M059J (cell line): ENCODE measurements around the gene LEUTX. TPM values are rescaled to one million over a fixed set of nuclear protein-coding genes. Genes with fewer than 3 reads are reported as not detected.
"Not testable (repeated sequence)": the region's sequence is repeated elsewhere in the genome, so short reads cannot be mapped to it uniquely, and the experiment has no call there.

ENCODE experiments used
- DNase-seq: peaks from one replicate; pipeline ENCODE4 v3.0.0-alpha.2; 2012; ENCODE audit warnings: low read depth
- total RNA-seq: library from RNA; depleted of rRNA; stranded (reverse); fragments of >200 nt; shearing (Covaris generic); gene quantifications from 2 replicates; pipeline ENCODE4 v1.2.3, GENCODE V29; 2014

LEUTX gene
- total RNA-seq, 1 experiment from 2014 or later, result not detected

DNA sequence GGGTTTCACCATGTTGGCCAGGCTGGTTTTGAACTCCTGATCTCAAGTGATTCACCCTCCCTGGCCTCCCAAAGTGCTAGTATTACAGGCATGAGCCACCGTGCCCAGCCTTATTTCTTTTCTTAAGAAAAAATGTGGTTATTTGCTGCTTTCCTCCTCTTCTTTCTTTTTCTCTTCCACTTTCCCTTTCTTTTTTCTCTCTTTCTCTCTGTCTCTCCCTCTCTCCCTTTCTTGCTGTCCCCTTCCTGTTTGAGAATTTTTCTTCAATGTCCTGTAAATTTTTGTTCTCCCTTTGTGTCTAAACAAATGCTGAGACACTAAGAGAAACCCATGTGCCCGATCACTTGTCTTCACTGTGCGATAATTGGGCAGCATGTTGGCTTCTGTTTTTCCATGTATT is 2.2 kb downstream of the LEUTX start:
- DNase-seq, result no peak

DNA sequence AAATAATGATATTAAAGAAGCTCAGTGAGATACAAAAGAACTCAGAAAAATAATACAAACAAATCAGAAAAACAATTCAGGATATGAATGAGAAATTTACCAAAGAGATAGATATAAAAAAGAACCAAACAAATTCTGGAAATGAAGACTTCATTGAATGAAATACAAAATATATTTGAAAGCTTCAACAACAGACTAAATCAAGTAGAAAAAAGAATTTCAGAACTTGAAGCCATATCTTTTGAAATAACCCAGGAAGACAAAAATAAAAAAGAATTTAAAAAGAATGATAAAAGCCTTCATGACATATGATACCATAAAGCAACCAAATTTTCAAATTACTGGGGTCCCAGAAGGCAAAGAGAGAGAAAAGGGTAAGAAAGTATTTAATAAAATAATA is 9.6 kb downstream of the LEUTX start:
- DNase-seq, result no peak

GRCh38 chr19:39792999-39793546 is 14.4 kb downstream of the LEUTX start:
- peak; percentile 71 for DNase-seq

GRCh38 chr19:39795001-39795400 is 16.3 kb downstream of the LEUTX start:
- peak; percentile 4 for DNase-seq

DNA sequence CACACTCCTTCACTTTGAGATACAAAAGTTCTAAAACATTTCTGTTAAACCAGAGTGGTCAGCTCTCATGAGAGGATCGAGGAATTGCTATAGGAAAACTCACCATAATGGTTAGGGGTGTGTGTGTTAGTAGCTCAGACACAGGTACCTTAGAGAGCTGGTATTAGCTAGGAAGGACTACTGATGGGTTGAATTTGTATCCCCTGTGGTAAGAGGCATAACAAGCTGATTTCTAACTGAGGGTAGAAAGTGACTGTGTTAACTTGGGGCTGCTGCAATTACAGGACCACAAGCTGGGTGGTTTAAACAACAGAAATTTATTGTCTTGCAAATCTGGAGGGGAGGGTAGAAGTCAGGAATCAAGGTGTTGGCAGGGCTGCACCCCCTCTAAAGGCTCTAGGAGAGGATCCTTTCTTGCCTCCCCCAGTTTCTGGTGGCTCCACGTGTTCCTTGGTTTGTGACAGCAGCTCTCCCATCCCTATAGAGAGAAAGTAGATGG is 17.4 kb downstream of the LEUTX start:
- DNase-seq, result no peak

GRCh38 chr19:39797083-39797482 is 18.4 kb downstream of the LEUTX start:
- no peak for DNase-seq

GRCh38 chr19:39802958-39803357 is 24.3 kb downstream of the LEUTX start:
- no peak for DNase-seq

GRCh38 chr19:39805104-39805503 is 26.4 kb downstream of the LEUTX start:
- no peak for DNase-seq

- no peak for DNase-seq
Observed at GRCh38 chr19:39807846-39808364, 29.3 kb downstream of the LEUTX start.

GRCh38 chr19:39808688-39809087 is 30.0 kb downstream of the LEUTX start:
- DNase-seq, result peak; percentile 18

- no peak for DNase-seq
Observed at GRCh38 chr19:39809368-39809767, 30.7 kb downstream of the LEUTX start.

DNA sequence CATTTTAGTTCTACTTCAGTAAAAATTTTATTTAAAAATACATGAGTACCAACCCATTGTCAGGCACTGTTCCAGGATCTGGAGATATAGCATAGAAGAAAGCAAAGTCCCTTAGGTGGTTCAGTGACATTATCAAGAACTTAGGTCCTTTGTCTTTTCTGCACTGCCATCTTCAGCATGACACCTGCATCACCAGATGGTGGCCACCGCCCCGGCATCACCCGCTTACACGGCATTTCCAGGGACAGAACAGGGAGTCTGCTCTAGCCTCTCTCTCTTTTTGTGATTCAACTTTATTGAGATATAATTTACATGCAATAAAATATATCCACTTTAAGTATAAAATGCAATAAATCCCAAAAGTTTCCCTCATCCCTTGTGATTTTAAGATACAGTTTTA is 31.8 kb downstream of the LEUTX start:
- no peak for DNase-seq

DNA sequence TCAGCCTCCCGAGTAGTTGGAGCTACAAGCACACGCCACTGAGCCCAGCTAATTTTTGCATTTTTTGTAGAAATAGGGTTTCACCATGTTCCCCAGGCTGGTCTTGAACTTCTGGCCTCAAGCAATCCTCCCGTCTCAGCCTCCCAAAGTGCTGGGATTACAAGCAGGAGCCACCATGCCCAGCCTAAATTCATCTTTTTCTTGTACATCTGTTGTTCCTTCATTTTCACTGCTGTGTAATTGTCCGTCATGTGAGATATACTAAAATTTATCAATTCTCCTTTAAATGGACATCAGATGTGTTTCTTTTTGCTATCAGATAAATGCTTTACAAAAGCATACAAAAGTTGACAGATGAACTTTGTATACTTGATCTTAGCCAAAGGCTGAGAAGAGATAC is 32.4 kb downstream of the LEUTX start:
- no peak for DNase-seq

DNA sequence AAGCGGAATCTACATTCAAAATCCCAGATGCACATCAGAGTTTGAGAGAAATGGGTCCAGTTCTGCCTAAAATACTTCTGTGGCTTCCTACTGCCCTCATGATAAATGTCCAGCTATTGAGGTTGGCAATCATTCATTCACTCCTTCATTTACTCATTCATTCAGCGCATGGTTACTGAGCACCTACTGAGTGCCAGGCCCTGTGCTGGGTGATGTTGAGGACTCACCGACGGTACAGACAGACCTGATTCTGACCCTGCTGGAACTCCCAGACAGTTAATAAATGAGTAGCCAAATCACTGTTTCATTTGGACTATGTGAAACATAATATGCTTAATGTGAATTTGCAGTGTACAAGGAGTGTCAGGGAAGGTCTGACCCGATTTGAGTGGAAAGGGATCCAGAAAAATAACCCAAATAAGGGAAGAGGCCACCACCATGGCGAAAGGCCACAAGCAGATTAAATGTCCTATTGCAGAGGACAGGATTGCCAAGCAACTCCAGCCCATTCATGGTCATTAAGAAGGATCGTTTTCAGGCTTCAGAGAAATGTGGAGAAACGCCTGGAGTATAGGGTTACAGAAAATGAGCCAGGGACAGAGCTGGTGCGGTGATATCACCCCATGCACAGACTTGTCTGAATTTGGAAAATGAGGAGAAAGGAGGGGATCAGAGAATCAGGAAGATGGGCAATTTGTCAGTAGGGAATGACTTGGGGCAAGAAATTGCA is 34.8 kb downstream of the LEUTX start:
- no peak for DNase-seq

DNA sequence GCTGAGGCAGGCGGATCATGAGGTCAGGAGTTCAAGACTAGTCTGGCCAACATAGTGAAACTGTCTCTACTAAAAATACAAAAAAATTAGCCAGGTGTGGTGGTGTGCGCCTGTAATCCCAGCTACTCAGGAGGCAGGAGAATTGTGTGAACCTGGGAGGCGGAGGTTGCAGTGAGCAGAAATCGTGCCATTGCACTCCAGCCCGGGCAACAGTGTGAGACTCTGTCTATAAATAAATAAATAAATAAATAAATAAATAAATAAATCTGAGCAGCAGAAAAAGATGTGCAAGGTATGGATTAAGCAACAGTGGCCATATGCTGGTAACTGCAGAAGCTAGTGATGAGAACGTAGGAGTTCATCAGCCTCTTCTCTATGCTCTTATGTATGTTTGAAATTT is 35.5 kb downstream of the LEUTX start:
- not testable (repeated sequence) for DNase-seq

GRCh38 chr19:39814595-39814994 is 35.9 kb downstream of the LEUTX start:
- DNase-seq, result no peak

- DNase-seq, result no peak
Observed at GRCh38 chr19:39816287-39817048, 37.8 kb downstream of the LEUTX start.

GRCh38 chr19:39817888-39818561 is 39.4 kb downstream of the LEUTX start:
- no peak for DNase-seq

GRCh38 chr19:39818626-39819097 is 40.0 kb downstream of the LEUTX start:
- no peak for DNase-seq

- DNase-seq, result no peak
Observed at GRCh38 chr19:39819786-39820185, 41.1 kb downstream of the LEUTX start.

- DNase-seq, result no peak
Observed at GRCh38 chr19:39820696-39821095, 42.0 kb downstream of the LEUTX start.

DNA sequence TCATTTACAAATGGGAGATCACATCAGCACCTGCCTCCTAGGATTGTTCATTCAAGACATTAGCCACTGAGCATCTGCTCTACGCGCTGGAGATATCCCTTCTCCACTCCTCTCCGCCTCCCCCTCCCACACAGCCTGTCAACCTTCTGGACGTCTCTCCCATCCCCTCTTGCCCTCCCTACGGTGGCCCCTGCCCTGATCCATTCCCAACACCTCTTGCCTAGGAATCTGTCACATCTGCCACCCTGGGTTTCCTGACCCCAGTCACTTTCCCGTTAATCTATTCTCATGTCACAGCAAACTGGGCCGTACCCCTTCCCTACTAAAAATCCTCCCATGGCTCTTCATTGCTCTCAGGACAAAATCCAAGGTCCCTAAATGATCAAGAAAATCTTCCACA is 45.0 kb downstream of the LEUTX start:
- DNase-seq, result no peak
